ENCODE results near the gene DENND2A.

DNA sequence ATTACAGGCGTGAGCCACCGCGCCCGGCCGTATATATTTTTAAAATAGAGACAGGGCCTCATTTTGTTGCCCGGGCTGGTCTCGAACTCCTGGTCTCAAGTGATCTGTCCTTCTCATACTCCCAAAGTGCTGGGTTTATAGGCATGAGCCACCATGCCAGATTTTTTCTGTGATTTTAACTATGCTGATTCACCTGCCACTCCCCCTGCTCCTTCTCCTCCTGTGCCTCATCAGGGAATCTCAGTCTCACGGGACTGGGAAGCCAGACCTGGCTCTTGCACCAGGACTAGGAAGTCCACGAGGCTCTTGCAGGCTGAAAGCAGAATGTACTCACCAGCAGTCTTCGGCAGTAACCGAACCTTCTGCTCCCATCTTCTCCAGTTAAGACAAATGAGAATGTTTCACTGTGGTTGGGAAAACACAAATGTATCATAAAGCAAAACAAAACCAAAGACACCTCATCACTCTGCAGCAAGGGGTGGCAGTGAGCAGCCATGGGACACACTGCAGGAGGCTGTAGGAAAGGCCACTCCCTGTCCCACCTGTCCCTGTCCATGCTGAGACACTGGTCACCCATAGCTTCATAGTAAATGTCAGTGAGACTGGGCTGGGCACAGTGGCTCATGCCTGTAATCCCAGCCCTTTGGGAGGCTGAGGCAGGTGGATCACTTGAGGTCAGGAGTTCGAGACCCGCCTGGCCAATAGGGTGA is 82.6 kb downstream of the DENND2A start:
- TF ChIP-seq, protein P1, sequence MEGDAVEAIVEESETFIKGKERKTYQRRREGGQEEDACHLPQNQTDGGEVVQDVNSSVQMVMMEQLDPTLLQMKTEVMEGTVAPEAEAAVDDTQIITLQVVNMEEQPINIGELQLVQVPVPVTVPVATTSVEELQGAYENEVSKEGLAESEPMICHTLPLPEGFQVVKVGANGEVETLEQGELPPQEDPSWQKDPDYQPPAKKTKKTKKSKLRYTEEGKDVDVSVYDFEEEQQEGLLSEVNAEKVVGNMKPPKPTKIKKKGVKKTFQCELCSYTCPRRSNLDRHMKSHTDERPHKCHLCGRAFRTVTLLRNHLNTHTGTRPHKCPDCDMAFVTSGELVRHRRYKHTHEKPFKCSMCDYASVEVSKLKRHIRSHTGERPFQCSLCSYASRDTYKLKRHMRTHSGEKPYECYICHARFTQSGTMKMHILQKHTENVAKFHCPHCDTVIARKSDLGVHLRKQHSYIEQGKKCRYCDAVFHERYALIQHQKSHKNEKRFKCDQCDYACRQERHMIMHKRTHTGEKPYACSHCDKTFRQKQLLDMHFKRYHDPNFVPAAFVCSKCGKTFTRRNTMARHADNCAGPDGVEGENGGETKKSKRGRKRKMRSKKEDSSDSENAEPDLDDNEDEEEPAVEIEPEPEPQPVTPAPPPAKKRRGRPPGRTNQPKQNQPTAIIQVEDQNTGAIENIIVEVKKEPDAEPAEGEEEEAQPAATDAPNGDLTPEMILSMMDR (IDR thresholded peaks at IDR 0.05; ENCODE audit: insufficient read depth, low read length) = no peak
- no peak for TF ChIP-seq SPI1 (IDR thresholded peaks at IDR 0.05; ENCODE audit: borderline replicate concordance, low read depth)
- no peak for TF ChIP-seq POLR2AphosphoS5 (IDR thresholded peaks at IDR 0.05; ENCODE audit: low read depth)
- TF ChIP-seq, protein P2, sequence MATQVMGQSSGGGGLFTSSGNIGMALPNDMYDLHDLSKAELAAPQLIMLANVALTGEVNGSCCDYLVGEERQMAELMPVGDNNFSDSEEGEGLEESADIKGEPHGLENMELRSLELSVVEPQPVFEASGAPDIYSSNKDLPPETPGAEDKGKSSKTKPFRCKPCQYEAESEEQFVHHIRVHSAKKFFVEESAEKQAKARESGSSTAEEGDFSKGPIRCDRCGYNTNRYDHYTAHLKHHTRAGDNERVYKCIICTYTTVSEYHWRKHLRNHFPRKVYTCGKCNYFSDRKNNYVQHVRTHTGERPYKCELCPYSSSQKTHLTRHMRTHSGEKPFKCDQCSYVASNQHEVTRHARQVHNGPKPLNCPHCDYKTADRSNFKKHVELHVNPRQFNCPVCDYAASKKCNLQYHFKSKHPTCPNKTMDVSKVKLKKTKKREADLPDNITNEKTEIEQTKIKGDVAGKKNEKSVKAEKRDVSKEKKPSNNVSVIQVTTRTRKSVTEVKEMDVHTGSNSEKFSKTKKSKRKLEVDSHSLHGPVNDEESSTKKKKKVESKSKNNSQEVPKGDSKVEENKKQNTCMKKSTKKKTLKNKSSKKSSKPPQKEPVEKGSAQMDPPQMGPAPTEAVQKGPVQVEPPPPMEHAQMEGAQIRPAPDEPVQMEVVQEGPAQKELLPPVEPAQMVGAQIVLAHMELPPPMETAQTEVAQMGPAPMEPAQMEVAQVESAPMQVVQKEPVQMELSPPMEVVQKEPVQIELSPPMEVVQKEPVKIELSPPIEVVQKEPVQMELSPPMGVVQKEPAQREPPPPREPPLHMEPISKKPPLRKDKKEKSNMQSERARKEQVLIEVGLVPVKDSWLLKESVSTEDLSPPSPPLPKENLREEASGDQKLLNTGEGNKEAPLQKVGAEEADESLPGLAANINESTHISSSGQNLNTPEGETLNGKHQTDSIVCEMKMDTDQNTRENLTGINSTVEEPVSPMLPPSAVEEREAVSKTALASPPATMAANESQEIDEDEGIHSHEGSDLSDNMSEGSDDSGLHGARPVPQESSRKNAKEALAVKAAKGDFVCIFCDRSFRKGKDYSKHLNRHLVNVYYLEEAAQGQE (IDR thresholded peaks at IDR 0.05; ENCODE audit: insufficient replicate concordance, low read depth) = no peak
- no peak for TF ChIP-seq GABPA (IDR thresholded peaks at IDR 0.05; ENCODE audit: low read depth)

All from HL-60 (cell line).